Erythroblast (primary cell): ENCODE results near the gene SHANK3.

Experiments
- GATA1 ChIP-seq: IDR thresholded peaks from 2 replicates; pipeline ENCODE4 v1.6.1; 2011; ENCODE audit warnings: low read depth, mild to moderate bottlenecking, control low read depth, low read length, moderate library complexity
- POLR2A ChIP-seq: IDR thresholded peaks from 2 replicates; pipeline ENCODE4 v1.6.1; 2011; ENCODE audit warnings: mild to moderate bottlenecking, low read length

GRCh38 chr22:50717709-50718351 is 45.2 kb downstream of the SHANK3 start:
- TF ChIP-seq POLR2A = no peak
- no peak for TF ChIP-seq GATA1
